Omental fat pad (tissue), 4 donors: Measurements from ENCODE around the gene IGFLR1. TPM values are rescaled to one million over a fixed set of nuclear protein-coding genes. Genes with fewer than 3 reads are reported as not detected.

Source experiments
- ATAC-seq: fragments of 150-250 bp; one replicate; pipeline ENCODE4 v1.9.1; 2016; ENCODE audit warnings: mild to moderate bottlenecking, moderate library complexity; ENCODE audit not compliant: low FRiP score
- DNase-seq: peaks from one replicate; pipeline ENCODE4 v3.0.0-alpha.2; 2019; ENCODE audit warnings: low spot score
- CTCF ChIP-seq, 3 donors: fragments of 450-650 bp; IDR thresholded peaks; one replicate each; pipeline ENCODE4 v1.5.1; 2016 to 2017; ENCODE audit warnings: antibody characterized with exemption in 3 of 3, mild to moderate bottlenecking in 3 of 3, moderate library complexity in 2 of 3
- total RNA-seq, 4 donors: library from RNA; depleted of rRNA; stranded (reverse); fragments of >200 nt; gene quantifications; one replicate each; pipeline ENCODE4 v1.1.0, GENCODE V29; 2016

Gene IGFLR1
- total RNA-seq, 4 donors from 2014 or later, result 5.8 to 14.8 (median 10.1) TPM

GRCh38 chr19:35712567-35713505 lies 29.4 kb downstream of the IGFLR1 start:
- ATAC-seq (no peak), DNase-seq (no peak)
- TF ChIP-seq CTCF (IDR thresholded peaks at IDR 0.05), result no peak

- no peak for TF ChIP-seq CTCF (IDR thresholded peaks at IDR 0.05)
- ATAC-seq, result no peak
- DNase-seq, result no peak
These were observed 31.2 kb downstream of the IGFLR1 start for GRCh38 chr19:35710784-35711723.

GRCh38 chr19:35708391-35708790 lies 33.9 kb downstream of the IGFLR1 start:
- no peak for TF ChIP-seq CTCF (IDR thresholded peaks at IDR 0.05)
- ATAC-seq (no peak), DNase-seq (no peak)

GRCh38 chr19:35704218-35704617 lies 38.0 kb downstream of the IGFLR1 start, which contains the start of gene ZBTB32:
TSS of gene ZBTB32 (plus strand) at chr19:35704558. CDS start at chr19:35714627, 10,069 bp downstream.
- TF ChIP-seq CTCF (IDR thresholded peaks at IDR 0.05), result no peak
- ATAC-seq (no peak), DNase-seq (no peak)

GRCh38 chr19:35703343-35703742 lies 38.9 kb downstream of the IGFLR1 start:
- no peak for ATAC-seq
- no peak for DNase-seq
- no peak for TF ChIP-seq CTCF (IDR thresholded peaks at IDR 0.05)

- peak; percentile 90 for DNase-seq
- no peak for TF ChIP-seq CTCF (IDR thresholded peaks at IDR 0.05)
- peak; percentile 100 for ATAC-seq
These were observed 39.8 kb downstream of the IGFLR1 start for GRCh38 chr19:35702223-35703012.
